DMS114 treated with DMSO at 0.1 percent for 48 hours (cell line): ENCODE data around the gene GLI2.

Experiments
- DNase-seq: peaks from one replicate; lab custom pipeline; 2025; ENCODE audit not compliant: unreplicated experiment; lab: John Stamatoyannopoulos, UW

GLI2 gene

DNA sequence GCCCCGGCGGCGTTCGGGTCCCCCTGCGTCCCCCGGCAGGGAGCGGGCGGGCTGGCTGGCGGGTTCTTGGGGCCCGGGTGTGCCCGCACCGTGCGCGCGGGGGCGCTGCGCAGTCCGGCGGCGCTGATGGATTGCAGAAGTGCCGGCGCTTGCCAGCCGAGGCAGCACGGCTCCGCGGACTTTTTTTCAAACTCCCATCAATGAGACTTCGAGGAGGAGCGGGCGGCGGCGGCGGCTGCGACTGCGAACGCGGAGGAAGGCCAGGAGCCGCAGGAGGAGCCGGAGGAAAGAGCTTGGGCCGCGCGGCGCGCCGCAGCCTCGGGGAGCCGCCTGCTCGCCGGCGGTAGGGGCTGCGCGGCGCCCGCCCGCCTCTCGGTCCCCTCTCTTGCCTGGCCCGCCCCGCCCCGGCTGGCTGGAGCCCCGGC, at the start of gene GLI2:
Gene GLI2 (plus strand): TSS at position 123 of the 425 bp plus-strand sequence. CDS start 61,453 bp downstream, outside the sequence.
- peak; percentile 40 for DNase-seq

DNA sequence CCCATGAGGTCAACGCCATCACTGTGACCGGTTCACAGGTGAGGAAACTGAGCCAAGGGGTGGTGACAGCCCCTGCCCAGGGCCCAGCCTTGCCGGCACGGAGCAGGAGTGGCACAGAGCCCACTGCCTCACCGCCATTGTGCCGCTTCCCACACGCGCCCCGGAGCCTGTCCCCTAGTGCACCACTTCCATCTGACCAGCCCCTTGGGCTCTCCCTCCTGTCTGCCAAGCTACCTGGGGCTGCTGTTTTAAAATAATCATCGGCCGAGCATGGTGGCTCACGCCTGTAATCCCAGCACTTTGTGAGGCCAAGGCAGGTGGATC, 49.7 kb upstream of the GLI2 start:
- DNase-seq: no peak

DNA sequence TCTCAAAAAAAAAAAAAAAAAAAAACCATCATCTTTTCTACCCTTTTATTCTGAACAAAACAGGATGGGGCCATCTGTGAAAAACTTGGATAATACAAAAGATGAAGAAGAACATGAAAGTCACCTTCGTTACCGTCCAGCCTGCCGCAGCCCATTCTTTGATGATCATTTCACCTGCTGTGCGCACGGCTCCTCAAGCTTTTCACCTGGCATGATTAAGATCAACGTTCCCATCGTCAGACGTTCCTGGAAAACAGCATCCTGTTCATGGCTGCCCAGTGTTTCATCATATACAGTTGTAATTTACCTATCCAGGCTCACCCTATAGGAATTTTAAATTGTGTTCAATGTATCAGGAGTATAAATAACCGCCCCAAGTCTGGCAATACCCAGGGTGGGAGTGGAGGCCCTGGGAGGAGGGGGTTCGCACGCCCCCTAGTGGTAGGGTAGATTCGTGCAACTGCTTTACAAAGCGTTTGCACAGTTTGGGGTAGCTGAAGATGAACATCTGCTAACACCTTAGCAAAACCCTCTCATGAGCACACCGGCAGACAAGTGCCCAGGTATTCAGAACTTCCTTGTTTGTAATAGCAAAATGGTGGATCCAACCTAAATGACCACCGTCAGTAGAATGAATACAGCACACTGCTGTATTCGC, 49.0 kb upstream of the GLI2 start:
- no peak for DNase-seq

DNA sequence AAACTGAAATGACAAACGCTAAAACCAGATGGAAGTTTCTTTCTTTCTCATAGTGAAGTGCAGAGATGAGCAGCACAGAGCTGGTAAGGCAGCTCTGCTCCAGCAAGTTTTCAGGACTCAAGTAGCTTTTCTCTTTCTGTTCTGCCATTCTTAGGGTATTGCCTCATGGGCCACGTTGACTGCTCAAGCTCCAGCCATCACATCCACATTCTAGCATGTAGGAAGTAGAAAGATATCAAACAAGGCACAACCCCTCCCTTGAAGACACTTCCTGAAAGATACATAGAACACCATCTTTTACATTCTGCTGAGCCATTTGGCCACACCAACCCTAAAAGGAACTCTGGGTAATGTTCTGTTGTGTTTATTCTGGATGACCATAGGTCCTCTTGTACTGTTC, 48.5 kb upstream of the GLI2 start:
- DNase-seq: no peak

DNA sequence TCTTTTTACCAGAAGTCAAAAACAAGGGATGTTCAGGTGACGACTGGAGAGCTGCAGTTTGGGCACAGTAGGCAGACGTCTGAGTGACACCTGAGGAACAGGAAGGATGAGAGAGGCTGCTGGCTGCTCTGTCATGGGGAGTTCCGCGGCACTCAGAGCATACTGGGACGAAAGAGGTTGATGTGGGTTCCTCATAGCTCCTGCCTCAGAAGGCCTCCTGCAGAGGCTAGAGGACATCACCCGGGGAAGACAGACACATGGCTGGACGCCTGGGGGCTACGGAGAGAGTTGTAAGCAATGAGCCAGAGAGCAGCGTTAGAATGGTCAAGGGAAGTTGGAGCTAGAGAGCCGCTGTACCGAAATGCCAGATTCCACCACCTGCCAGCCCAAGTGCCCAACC, 45.1 kb upstream of the GLI2 start:
- no peak for DNase-seq

DNA sequence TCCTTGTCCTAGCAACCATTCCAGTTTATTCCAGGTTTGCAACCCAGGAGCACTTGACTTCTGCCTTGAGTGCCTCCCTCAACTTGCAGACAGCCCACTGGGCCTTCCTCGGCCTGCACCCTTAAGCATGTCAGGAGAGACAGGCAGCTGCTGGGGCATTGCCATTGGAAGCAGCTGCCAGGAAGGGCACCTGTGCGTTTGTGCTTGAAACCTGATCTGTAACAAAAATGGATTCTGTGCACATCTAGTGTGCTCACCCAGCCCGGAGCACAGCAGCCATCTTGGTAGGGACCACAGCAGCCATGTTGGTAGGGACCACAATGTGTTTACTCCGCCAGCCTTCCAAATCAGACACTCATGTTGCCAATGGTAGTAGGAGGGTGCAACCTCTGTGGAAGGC, 44.3 kb upstream of the GLI2 start:
- no peak for DNase-seq

DNA sequence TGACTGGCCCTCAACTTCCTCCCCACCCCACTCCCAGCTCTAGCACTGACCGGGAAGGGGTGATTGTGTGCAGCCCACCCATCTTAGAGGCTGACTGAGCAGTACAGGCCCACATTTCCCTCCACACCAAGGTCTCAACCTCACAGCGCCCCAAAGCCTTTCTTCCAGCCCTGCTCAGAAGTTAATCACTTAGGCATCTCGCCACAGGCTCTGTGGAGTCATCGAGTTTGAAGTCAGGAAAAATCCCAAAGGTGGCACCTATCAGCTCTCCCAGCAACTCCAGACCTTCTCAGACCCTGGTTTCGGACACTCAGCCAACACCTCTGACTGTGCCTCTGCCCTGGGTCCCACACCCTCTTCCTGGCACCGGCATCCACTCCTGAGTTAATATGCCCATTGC, 43.0 kb upstream of the GLI2 start:
- DNase-seq: no peak

DNA sequence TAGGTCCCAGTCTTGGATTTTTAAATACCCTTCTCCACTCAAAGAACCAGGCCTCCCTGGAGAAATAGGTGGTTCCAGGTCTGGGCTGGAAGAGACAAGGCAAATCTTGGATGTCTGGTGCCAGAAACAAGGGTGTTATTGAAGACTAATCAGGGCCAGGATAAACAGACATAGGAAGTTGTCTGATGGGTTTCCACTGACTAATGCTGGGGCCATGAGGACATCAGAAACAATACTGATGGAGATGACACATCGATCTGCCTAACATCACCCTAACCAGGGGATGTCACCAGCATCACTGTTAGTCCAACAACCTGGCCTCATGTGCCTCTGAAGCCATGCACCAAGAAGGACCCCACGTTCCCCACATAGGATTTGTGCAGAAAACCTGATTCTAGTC, 42.5 kb upstream of the GLI2 start:
- no peak for DNase-seq

DNA sequence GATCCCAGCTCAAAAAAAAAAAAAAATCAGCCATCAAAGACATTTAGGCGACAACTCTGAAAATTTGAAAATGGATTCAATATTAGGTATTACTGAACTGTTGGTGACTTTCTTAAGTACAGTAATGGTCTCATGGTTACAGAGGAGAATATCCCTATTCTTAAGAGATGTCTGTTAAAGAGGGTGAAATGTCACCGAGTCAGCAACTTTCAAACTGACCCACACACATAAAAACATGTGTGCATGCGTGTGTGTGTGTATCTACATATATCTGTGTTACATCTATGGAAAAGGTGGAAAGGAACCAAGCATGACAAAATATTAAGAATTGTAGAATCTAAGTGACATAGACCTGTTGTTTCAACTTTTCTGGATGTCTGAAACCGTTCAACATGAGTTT, 41.6 kb upstream of the GLI2 start:
- DNase-seq: no peak

DNA sequence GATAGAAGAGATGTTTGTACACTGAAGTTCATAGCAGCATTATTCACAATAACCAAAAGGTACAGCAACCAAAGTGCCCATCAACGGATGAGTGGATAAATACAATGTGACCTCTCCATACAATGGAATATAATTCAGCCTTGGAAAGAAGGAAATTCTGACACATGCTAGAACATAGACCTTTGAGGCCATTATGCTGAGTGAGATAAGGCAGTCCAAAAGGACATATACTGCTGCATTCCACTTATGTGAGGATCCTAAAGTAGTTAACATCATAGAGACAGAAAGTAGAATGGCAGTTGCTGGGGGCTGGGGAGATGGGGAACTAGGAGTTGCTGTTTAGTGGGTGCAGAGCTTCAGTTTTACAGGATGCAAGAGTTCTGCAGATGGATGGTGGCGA, 38.2 kb upstream of the GLI2 start:
- no peak for DNase-seq

DNA sequence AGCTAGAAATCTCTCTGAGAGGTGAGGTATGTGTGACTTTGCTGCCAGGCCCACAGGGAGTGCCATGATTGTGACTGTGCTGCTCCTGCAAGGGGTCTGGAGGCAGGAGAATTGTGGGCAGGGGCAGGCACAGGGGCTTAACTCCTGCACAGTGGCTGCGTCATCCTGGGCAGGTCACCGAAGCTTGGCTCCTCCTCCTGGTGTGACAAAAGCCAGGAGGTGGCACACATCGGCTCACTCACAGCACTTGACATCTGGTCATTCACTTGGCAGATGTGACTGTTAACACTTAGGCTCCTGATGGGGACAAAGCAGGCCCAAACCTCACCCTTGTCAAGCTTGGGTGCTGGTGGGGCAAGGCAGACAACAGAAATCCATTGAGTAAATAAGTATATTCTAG, 36.4 kb upstream of the GLI2 start:
- no peak for DNase-seq

DNA sequence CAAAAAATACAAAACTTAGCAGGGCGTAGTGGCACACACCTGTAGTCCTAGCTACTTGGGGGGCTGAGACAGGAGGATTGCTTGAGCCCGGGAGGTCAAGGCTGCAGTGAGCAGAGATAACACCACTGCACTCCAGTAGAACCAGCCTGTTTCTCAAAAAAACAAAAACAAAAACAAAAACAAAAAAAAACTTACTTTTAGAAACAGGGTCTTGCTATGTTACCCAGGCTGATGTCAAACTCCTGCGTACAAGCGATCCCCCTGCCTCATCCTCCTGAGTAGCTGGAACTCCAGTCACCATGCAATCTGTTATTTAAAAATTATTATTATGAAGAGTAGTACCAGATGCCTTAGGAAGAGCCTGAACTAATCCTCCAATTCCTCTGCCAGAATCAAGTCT, 35.0 kb upstream of the GLI2 start:
- DNase-seq: no peak

DNA sequence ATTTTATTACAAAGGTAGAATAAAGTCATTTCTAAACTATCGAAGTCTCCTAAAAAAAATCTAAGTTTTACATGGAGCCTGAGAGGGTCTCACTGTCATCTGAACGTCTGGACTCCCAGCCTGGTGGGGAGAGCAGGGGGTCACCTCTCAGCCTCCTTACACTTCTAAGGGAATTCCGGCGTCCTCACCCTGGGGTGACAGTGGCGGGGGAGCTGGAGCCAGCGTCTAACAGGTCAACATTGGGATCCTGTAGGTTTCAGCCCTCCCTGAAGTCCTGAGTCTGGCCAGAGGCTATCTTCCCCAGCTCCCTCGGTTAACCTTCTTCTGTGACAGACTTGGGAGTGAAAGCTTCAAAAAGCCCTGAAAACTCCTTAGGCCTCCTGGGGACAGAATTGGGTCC, 34.6 kb upstream of the GLI2 start:
- DNase-seq: no peak

DNA sequence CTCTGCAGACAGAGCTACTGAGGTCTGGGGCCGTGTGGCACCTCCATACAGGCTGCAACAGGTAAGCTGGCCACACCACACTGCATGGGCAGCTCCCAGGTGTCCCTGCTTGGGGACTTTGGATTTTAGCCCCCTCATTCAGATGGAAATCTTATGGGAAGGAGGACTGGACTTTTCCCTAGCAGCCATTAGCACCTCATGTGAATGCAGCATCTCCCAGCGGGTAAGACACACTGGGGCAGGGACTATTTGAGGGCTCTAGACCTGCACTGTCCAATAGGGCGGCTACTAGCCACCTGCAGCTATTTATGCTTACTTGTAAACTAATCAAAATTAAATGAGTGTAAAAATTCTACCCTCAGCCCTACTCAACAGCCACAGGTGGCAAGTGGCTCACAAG, 34.2 kb upstream of the GLI2 start:
- DNase-seq: no peak

DNA sequence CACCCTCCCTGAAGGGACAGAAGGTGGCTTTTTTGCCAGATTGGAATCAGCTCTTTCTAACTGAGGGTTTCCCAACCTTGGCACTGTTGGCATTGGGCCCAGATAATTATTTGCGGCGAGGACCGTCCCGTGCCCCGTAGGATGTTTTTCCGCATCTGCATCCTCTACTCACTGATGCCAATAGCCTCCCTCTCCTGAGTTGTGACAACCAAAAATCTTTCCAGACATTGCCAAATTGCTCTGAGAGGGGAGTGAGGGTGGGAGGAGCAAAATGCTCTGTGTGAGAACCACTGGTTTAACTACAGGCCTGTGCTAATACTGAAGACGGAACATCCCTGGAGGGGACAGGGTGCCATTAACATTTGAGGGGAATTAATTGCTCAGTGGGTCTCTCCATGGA, 33.6 kb upstream of the GLI2 start:
- no peak for DNase-seq

DNA sequence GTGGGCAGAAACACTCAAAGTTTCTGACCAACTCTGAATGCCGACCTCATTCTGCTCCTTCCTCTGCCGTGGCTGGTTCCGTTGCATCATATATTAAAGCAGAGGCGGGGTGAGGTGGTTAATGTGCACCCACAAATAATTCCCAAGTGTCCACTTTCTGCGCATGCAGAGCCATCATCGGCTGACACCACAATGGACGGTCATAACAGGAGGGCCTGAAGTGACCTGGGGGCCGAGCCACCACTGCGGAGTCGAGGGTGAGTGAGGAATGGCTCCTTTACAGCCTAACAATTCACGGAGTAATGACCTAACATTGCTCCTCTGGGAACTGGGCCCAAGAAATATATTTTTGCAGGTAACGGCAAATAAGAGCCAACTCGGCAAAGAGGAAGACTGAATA, 32.9 kb upstream of the GLI2 start:
- DNase-seq: no peak

DNA sequence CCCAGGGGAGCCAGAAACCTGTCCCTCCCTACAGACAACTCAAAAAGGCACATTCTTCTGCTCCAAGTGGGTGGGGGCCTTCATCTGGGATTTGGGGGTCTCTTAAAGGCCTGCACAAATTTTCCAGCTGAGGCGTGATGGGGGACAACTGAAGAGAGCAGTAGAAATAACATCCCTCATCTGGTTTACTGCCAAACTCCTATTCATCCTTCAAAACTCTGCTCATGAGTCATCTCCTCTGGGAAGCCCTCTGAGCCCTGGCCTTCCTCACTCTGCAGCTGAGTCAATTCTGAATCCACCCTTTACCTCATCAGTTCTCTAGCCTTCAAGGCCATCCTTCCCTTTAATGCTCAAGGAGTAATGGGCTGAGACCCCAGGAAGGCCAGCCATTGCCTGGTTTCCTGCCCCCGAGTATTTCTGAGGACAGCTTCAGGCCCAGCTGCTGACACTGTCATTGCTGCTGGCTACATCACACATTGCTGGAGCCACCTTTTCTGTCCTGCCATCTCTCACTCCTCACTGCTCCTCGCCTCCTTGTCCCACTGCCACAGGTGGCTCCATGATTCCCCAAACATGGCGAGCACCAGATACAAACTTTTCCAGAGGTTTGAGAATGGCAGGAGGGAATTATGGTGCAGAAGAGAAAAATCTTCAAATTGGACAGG, 32.2 kb upstream of the GLI2 start:
- no peak for DNase-seq

DNA sequence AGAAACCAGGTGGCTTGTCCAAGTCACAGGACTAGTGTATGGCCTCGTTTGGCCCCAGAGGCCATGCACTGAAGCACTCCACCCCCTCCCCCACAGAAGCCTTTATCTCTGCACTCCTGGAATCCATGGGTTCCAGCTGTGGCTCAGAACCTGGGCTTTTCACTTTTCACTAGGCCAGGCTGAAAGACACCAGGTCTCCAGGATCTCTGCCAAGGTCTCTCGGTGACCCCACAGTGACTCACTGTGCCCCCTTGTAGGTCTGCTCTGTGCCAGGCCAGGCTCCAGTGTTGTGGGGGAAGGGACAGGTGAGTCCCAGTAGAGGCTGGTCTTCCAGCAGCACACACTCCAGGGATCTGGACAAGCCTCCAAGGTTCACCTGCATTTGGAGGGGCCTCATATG, 31.0 kb upstream of the GLI2 start:
- no peak for DNase-seq

DNA sequence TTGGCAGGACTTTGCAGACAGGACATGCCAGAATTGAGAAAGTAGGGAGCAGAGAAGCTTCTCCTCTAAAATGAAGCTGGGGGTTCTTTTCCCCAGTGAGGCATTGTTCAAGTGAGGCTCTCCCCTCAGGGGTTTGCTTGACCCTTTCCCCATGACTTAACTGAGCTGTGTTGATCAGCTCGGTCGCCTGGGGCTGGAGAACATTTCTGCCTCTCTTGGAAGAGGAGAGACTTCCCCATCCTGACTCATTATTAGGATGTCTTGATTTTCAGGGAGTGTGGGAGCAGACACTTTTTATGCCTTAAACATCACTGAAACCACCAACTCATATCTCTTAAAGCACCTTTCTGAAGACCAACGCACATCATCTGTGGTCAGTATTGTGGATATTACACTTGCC, 27.9 kb upstream of the GLI2 start:
- no peak for DNase-seq

DNA sequence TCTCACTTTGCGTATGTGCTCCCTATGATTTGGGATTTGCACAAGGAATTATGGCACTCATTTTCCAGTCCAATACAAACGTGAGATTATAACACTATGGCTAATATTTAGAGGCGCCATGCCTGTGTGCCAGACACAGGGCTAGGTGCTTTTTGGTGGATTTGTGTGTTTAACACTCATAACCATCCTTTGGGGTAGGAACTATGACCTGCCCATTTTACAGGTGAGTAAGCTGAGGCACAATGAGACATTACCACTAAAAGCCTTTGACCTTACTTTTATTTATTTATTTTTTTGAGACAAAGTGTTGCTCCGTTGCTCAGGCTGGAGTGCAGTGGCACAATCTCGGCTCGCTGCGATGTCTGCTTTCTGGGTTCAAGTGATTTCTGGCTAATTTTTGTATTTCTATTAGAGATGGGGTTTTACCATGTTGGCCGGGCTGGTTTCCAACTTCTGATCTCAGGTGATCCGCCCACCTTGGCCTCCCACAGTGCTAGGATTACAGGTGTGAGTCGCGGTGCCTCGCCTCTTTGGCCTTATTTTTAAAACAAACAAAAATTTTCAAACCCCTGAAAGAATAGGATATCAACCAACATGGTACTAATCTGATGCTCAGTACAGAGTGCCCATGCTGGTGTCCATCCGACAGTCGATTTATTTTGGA, 26.6 kb upstream of the GLI2 start:
- DNase-seq: no peak

DNA sequence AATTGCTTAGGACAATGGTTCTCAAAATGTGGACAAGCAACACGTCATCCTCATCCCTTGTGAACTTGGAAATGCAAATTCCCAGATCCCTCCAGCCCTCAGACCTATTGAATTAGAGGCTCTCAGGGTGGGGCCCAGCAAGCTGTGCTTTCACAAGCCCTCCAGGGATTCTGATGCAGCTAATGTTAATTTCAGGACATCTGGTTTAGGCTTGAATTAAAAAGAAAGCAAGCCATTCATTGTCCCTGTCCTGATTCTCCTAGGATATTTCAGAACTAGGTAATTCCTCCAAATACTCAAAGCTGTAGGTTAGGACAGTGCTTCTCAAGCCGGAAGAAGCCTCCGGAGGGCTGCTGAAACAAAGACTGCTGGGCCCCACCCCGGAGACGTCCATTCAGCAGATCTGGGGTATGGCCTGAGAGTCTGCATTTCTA, 26.0 kb upstream of the GLI2 start:
- DNase-seq: no peak

DNA sequence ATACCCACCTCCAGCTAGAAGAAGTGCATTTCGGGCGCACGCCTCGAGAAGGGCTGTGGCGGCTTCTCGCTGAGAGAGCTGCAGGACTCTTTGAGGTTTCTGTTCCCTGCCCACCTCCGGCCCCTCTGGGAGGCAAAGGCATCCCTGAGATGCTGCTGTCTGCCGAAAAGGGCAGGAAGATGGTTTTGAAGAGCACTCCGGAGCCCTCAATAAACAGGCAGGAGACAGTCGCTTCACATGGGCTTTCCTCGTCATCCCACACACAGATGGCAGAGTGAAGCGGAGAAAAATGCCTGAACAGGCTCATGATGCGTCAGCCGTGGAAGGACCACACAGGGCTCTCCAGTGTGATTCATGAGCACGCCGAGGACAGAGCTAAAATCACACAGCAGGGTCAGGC, 25.4 kb upstream of the GLI2 start:
- no peak for DNase-seq

DNA sequence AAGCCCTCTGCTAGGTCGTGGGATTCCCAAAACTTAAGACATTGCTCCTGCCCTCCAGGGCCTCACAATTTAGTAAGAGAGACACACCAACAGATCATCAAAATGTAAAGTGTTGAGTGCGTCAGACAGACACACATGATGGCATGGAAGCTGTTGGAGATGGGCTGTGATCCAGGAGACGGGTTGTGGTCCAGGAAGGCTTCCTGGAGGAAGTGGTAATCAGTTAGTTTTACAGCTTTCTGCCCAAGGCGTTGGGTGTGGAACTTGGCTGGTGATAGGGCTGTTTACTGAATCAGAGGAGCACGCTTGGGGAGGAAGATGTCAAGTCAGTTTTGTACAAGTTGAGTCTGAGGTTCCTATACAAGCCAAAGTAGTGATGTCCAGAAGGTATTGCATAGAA, 24.0 kb upstream of the GLI2 start:
- DNase-seq: no peak
